GM23338 (cell line): ENCODE results near the gene TTBK2.

Experiments
- CREB1 ChIP-seq: fragments of 250-450 bp; sonication (Bioruptor Pico); IDR thresholded peaks from 2 replicates; pipeline ENCODE4 v1.5.0; 2020; ENCODE audit warnings: low read depth, mild to moderate bottlenecking, moderate library complexity
- CTCF ChIP-seq, 2 experiments: fragments of 200-600 bp in 1 of 2; sonication (generic) in 1 of 2; conservative IDR thresholded peaks; 2 replicates each; pipeline versions ENCODE4 v1.5.1 to v1.6.1; 2016 to 2017; ENCODE audit warnings: antibody characterized with exemption in 2 of 2, low read depth in 2 of 2, mild to moderate bottlenecking in 2 of 2, moderate library complexity in 1 of 2
- ETS1 ChIP-seq: IDR thresholded peaks from 2 replicates; pipeline ENCODE4 v1.6.1; 2016; ENCODE audit warnings: antibody characterized with exemption
- EZH2 ChIP-seq: fragments of 200-600 bp; sonication (generic); IDR thresholded peaks from one replicate; pipeline ENCODE4 v1.8.0; 2017; ENCODE audit warnings: antibody characterized with exemption, mild to moderate bottlenecking, low read depth; ENCODE audit not compliant: unreplicated experiment
- EZH2phosphoT487 ChIP-seq: fragments of 200-600 bp; sonication (generic); IDR thresholded peaks from one replicate; pipeline ENCODE4 v1.8.1; 2018; ENCODE audit warnings: antibody characterized with exemption; ENCODE audit not compliant: unreplicated experiment
- JUNB ChIP-seq: IDR thresholded peaks from one replicate; pipeline ENCODE4 v1.6.1; 2016; ENCODE audit warnings: antibody characterized with exemption; ENCODE audit not compliant: unreplicated experiment
- NANOG ChIP-seq: IDR thresholded peaks from 2 replicates; pipeline ENCODE4 v1.6.1; 2016; ENCODE audit warnings: antibody characterized with exemption, borderline replicate concordance
- POLR2AphosphoS5 ChIP-seq: IDR thresholded peaks from 2 replicates; pipeline ENCODE4 v1.6.1; 2016; ENCODE audit warnings: antibody characterized with exemption, low read depth
- REST ChIP-seq: IDR thresholded peaks from one replicate; pipeline ENCODE4 v1.6.1; 2018; ENCODE audit warnings: antibody characterized with exemption; ENCODE audit not compliant: unreplicated experiment
- STAT1 ChIP-seq: IDR thresholded peaks from one replicate; pipeline ENCODE4 v1.6.1; 2016; ENCODE audit warnings: antibody characterized with exemption; ENCODE audit not compliant: unreplicated experiment
- ZNF114 ChIP-seq: fragments of 250-450 bp; sonication (Bioruptor Pico); IDR thresholded peaks from 2 replicates; pipeline ENCODE4 v1.5.0; 2020; ENCODE audit warnings: mild to moderate bottlenecking, moderate library complexity
- ZNF331 ChIP-seq: fragments of 250-450 bp; sonication (Bioruptor Pico); IDR thresholded peaks from 2 replicates; pipeline ENCODE4 v1.5.0; 2020; ENCODE audit warnings: low read depth, mild to moderate bottlenecking, moderate library complexity
- ZNF462 ChIP-seq: fragments of 250-450 bp; sonication (Bioruptor Pico); IDR thresholded peaks from 2 replicates; pipeline ENCODE4 v1.5.0; 2020; ENCODE audit warnings: mild to moderate bottlenecking, moderate library complexity

- no peak for TF ChIP-seq CTCF (conservative IDR thresholded peaks at IDR 0.05; ENCODE audit: low read depth in 2 of 2)
- TF ChIP-seq ZNF462 (CRISPR knock-in tag): no peak
- no peak for TF ChIP-seq POLR2AphosphoS5
- TF ChIP-seq EZH2: no peak
- TF ChIP-seq REST: no peak
- no peak for TF ChIP-seq CREB1
- no peak for TF ChIP-seq ZNF114
- TF ChIP-seq EZH2phosphoT487: no peak
- no peak for TF ChIP-seq JUNB
- TF ChIP-seq NANOG: no peak
- no peak for TF ChIP-seq ETS1
- no peak for TF ChIP-seq ZNF331 (CRISPR knock-in tag)
- no peak for TF ChIP-seq STAT1
Measured at GRCh38 chr15:42707873-42708544, 212.6 kb downstream of the TTBK2 start.
